Measurements from ENCODE around the gene RGL4. TPM values are rescaled to one million over a fixed set of nuclear protein-coding genes. Genes with fewer than 3 reads are reported as not detected.

RGL4 gene
- total and polyA plus RNA-seq, 2 of the 8 experiments (the other 6 are each of a cell fraction or from before 2014, with no cell fraction given), result not detected

DNA sequence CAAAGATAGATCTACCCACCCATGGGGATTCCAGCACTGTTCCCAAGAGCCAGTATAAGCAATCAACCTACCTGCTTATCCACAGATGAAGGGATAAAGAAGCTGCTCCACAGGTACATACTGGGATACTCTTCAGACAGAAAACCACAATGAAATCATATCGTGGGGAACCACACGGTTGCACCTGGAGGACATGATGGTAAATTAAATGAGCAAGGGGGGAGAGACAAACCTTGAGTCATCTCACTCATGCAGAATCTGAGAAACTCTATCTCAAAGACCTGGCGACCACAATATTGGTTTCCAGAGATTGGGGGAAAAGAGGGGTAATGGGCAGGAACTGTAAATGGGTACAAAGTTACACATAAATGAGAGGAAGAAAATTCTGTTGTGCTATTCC is 14.5 kb downstream of the RGL4 start (continued):
- TF ChIP-seq RNF2 (IDR thresholded peaks at IDR 0.05; ENCODE audit: borderline replicate concordance, low read depth, low read length, missing control alignments, poor library complexity, severe bottlenecking) (no peak), TBP (IDR thresholded peaks at IDR 0.05; ENCODE audit: low read depth, low read length) (no peak)
- TF ChIP-seq, protein P1, sequence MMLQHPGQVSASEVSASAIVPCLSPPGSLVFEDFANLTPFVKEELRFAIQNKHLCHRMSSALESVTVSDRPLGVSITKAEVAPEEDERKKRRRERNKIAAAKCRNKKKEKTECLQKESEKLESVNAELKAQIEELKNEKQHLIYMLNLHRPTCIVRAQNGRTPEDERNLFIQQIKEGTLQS (IDR thresholded peaks at IDR 0.05; ENCODE audit: insufficient read depth, low read depth, low read length), result no peak
- TF ChIP-seq, protein P2, sequence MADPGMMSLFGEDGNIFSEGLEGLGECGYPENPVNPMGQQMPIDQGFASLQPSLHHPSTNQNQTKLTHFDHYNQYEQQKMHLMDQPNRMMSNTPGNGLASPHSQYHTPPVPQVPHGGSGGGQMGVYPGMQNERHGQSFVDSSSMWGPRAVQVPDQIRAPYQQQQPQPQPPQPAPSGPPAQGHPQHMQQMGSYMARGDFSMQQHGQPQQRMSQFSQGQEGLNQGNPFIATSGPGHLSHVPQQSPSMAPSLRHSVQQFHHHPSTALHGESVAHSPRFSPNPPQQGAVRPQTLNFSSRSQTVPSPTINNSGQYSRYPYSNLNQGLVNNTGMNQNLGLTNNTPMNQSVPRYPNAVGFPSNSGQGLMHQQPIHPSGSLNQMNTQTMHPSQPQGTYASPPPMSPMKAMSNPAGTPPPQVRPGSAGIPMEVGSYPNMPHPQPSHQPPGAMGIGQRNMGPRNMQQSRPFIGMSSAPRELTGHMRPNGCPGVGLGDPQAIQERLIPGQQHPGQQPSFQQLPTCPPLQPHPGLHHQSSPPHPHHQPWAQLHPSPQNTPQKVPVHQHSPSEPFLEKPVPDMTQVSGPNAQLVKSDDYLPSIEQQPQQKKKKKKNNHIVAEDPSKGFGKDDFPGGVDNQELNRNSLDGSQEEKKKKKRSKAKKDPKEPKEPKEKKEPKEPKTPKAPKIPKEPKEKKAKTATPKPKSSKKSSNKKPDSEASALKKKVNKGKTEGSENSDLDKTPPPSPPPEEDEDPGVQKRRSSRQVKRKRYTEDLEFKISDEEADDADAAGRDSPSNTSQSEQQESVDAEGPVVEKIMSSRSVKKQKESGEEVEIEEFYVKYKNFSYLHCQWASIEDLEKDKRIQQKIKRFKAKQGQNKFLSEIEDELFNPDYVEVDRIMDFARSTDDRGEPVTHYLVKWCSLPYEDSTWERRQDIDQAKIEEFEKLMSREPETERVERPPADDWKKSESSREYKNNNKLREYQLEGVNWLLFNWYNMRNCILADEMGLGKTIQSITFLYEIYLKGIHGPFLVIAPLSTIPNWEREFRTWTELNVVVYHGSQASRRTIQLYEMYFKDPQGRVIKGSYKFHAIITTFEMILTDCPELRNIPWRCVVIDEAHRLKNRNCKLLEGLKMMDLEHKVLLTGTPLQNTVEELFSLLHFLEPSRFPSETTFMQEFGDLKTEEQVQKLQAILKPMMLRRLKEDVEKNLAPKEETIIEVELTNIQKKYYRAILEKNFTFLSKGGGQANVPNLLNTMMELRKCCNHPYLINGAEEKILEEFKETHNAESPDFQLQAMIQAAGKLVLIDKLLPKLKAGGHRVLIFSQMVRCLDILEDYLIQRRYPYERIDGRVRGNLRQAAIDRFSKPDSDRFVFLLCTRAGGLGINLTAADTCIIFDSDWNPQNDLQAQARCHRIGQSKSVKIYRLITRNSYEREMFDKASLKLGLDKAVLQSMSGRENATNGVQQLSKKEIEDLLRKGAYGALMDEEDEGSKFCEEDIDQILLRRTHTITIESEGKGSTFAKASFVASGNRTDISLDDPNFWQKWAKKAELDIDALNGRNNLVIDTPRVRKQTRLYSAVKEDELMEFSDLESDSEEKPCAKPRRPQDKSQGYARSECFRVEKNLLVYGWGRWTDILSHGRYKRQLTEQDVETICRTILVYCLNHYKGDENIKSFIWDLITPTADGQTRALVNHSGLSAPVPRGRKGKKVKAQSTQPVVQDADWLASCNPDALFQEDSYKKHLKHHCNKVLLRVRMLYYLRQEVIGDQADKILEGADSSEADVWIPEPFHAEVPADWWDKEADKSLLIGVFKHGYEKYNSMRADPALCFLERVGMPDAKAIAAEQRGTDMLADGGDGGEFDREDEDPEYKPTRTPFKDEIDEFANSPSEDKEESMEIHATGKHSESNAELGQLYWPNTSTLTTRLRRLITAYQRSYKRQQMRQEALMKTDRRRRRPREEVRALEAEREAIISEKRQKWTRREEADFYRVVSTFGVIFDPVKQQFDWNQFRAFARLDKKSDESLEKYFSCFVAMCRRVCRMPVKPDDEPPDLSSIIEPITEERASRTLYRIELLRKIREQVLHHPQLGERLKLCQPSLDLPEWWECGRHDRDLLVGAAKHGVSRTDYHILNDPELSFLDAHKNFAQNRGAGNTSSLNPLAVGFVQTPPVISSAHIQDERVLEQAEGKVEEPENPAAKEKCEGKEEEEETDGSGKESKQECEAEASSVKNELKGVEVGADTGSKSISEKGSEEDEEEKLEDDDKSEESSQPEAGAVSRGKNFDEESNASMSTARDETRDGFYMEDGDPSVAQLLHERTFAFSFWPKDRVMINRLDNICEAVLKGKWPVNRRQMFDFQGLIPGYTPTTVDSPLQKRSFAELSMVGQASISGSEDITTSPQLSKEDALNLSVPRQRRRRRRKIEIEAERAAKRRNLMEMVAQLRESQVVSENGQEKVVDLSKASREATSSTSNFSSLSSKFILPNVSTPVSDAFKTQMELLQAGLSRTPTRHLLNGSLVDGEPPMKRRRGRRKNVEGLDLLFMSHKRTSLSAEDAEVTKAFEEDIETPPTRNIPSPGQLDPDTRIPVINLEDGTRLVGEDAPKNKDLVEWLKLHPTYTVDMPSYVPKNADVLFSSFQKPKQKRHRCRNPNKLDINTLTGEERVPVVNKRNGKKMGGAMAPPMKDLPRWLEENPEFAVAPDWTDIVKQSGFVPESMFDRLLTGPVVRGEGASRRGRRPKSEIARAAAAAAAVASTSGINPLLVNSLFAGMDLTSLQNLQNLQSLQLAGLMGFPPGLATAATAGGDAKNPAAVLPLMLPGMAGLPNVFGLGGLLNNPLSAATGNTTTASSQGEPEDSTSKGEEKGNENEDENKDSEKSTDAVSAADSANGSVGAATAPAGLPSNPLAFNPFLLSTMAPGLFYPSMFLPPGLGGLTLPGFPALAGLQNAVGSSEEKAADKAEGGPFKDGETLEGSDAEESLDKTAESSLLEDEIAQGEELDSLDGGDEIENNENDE (IDR thresholded peaks at IDR 0.05; ENCODE audit: insufficient replicate concordance, low read length), result no peak

Measured in H1 (cell line).